Retinal pigment epithelial cell (primary cell): ENCODE results near the gene YTHDF2.

Source experiments
- DNase-seq: peaks from one replicate; pipeline ENCODE4 v3.0.0-alpha.2; 2010; ENCODE audit warnings: low read depth
- H3K4me3 ChIP-seq: 2 replicates; pipeline ENCODE4 v1.5.1; 2011; ENCODE audit warnings: mild to moderate bottlenecking, low read length, control low read depth, moderate library complexity
- TF ChIP-seq, protein P1 (sequence below): conservative IDR thresholded peaks from 2 replicates; pipeline ENCODE4 v1.5.1; 2011; ENCODE audit warnings: low read depth, low read length, control low read depth, inconsistent platforms

The YTHDF2 gene

DNA sequence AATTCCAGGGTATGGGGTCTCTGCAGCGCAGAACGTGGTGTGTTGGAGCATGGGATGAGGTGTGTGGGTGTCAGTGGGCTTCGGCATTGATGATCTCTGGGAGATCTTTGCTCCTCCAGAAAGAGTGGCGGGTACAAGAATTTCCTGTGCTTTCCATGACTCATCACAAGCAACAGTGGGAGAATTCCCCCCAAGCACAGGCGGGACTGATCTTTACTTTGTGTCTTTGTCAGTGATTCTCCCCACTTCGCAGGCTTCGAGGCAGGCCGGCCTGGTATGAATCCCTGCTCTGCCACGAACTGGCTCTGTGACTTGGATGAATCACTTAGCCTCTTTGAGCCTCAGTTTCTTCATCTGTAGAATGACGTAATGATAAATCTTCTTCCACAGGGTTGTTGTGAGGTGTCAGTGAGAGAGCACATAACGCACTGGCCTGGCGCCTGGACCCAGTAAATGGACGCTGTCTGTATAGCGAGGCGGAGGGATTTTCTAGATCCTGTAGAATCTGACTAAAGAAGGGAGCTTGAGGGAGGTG is 77.3 kb downstream of the YTHDF2 start:
- no peak for DNase-seq

DNA sequence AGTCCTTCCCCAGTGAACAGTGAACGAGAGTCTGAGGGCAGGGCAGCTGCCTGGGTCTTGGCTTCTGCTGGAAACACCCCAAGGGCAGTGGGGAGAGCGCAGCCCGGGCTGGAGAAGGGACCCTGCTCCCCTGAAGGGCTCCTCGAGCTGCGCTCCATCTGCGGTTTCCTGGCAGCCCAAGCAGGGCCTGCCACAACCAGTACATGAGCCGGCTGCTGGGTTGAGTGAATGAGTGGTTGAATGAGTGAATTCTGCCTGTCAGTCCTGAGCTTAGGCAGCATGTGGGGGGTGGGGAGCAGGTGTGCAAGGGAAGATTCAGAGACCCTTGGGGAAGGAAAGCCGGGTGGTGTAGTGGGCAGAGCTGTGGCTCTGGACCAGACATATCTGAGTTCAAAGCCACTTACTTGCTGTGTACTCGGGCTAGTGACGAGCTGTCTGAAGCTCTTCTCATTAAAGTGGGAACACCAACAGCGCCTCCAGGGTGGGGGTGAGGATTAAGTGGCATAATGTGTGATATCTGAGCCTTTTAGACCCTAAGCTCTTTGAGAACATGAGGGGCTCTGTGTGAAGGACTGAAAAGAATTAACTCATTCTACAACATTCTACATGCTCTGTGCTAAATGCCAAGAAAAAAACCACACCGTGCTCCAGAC is 78.9 kb downstream of the YTHDF2 start:
- H3K4me3 ChIP-seq = no peak overlapping the region
- TF ChIP-seq, protein P1, sequence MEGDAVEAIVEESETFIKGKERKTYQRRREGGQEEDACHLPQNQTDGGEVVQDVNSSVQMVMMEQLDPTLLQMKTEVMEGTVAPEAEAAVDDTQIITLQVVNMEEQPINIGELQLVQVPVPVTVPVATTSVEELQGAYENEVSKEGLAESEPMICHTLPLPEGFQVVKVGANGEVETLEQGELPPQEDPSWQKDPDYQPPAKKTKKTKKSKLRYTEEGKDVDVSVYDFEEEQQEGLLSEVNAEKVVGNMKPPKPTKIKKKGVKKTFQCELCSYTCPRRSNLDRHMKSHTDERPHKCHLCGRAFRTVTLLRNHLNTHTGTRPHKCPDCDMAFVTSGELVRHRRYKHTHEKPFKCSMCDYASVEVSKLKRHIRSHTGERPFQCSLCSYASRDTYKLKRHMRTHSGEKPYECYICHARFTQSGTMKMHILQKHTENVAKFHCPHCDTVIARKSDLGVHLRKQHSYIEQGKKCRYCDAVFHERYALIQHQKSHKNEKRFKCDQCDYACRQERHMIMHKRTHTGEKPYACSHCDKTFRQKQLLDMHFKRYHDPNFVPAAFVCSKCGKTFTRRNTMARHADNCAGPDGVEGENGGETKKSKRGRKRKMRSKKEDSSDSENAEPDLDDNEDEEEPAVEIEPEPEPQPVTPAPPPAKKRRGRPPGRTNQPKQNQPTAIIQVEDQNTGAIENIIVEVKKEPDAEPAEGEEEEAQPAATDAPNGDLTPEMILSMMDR = peak; percentile 0
- DNase-seq = no peak

More for the DNA sequence above, 77.3 kb downstream of the YTHDF2 start:
- TF ChIP-seq, protein P1 = no peak
- no peak overlapping the region for H3K4me3 ChIP-seq

DNA sequence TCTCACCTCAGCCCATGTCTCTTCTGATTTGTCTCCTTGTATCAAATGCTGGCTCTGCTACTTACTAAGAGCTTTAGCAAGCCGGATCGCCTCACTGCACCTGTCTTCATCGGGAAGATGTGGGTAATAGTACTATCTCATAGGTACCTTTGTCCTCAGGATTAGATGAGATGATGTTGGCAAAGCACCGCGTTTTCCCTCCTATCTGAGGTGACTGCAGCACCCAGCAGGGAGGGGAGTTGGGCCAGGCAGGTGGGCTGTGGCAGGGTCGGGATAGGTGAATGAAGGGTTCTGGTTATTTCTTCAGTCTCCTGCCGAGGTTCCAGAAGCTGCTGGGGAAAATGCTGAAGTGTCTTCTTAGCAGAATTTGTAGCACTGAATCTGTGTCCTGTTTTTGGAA is 80.4 kb downstream of the YTHDF2 start:
- no peak overlapping the region for H3K4me3 ChIP-seq

DNA sequence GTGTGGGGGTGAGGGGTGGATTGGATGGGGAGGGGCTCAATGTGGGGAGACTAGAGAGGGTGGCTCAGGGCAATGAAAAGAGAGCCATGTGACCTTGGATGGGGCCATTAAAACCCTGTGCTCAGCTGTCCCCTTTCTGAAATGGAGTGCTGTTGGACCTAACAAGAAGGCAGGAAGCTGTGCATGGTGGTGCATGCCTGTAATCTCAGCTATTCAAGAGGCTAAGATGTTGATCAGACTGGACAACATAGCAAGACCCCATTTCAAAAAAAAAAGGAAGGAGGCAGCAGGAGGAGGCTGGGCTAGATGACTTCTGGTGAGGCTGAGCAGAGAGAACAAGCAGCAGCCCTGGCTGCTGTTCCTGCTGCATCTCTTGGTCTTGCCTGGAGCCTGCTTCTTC is 82.3 kb downstream of the YTHDF2 start:
- no peak overlapping the region for H3K4me3 ChIP-seq
- no peak for DNase-seq
- TF ChIP-seq, protein P1 = no peak

More for the DNA sequence above, 80.4 kb downstream of the YTHDF2 start:
- DNase-seq = no peak
- TF ChIP-seq, protein P1 = no peak
